IPS-15b (cell line): ENCODE results near the gene COMMD4.
"Not testable (repeated sequence)": the region's sequence is repeated elsewhere in the genome, so short reads cannot be mapped to it uniquely, and the experiment has no call there.

Experiments
- H3K27me3 ChIP-seq: one replicate; pipeline ENCODE4 v1.6.1; 2013; ENCODE audit warnings: low read length; ENCODE audit not compliant: control insufficient read depth, insufficient read depth
- H3K36me3 ChIP-seq: one replicate; pipeline ENCODE4 v1.6.1; 2013; ENCODE audit warnings: low read length; ENCODE audit not compliant: control insufficient read depth, insufficient read depth
- H3K4me1 ChIP-seq: one replicate; pipeline ENCODE4 v1.6.1; 2013; ENCODE audit warnings: mild to moderate bottlenecking, low read length; ENCODE audit not compliant: control insufficient read depth, insufficient read depth
- H3K4me3 ChIP-seq: one replicate; pipeline ENCODE4 v1.5.1; 2013; ENCODE audit warnings: low read depth, low read length
- H3K9ac ChIP-seq: one replicate; pipeline ENCODE4 v1.6.1; 2013; ENCODE audit warnings: low read depth, mild to moderate bottlenecking, low read length
- H3K9me3 ChIP-seq: one replicate; pipeline ENCODE4 v1.6.1; 2013; ENCODE audit warnings: mild to moderate bottlenecking, low read length; ENCODE audit not compliant: control insufficient read depth, insufficient read depth

Gene COMMD4

DNA sequence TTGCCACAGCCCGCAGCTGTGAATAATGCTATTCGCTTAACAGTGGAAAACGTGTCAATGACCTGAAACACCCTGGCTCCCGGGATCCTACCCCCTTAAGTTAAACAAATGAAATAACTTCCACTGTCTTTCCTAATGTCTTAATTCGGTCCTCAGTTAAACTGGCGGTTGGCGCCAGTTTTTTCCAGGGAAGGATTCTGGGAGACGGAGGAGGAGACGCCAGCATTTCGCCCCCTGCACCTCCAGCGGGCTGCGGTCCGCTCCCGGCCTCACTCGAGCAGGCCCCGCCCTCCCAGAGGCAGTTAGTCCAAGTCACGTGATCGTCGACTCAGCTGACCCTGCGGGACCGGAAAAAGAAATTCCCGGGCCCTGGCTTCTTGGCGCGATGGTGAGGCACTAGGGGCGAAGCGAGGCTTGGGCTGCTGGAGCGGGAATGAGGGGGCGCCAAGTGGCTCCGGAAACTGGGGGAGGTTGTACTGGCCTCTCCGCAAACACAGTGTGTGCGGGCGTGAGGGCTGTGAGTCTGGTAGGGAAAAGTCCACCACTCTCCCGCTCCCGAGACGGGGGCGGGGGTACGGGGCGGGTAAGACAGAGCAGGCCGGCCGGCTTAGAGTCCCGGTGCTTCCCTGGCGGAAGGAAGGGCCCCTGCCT is at the start of gene COMMD4:
Gene COMMD4 (plus strand): TSS at position 359 of the 651 bp plus-strand sequence. CDS start 27 bp downstream, at position 386.
- Histone ChIP-seq H3K4me1 (no peaks in the 10 kb centered on the region), H3K27me3 (no peaks in the 10 kb centered on the region), H3K9ac (peak within 1 kb of the TSS; percentile 83), H3K4me3 (peak within 1 kb of the TSS; percentile 79), H3K9me3 (no peaks in the 10 kb centered on the region), H3K36me3 (peaks cover 9% of the 10 kb centered on the region)

DNA sequence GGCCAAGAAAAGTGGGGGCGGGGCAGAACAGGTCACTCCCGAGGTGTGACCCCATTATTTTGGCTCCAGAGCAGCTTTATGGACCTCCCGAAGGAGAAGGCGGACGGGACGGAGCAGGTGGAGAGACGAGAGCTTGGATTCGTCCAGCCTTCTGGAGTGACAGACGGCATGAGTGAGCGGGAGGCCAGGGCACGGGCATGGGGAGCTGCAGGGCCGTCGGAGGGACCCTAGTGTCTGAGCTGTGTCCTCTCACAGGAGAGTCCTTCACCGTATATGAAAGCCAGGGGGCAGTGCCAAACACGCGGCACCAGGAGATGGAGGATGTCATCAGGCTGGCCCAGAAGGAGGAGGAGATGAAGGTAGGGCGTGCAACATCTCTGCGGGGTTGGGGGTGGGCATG is 42.2 kb upstream of the COMMD4 start:
- not testable (repeated sequence) for H3K9me3 ChIP-seq, H3K9ac ChIP-seq

GRCh38 chr15:75298541-75299310 is 37.1 kb upstream of the COMMD4 start:
- not testable (repeated sequence) for H3K36me3 ChIP-seq, H3K9ac ChIP-seq, H3K4me1 ChIP-seq, H3K27me3 ChIP-seq, H3K4me3 ChIP-seq, H3K9me3 ChIP-seq

More for the DNA sequence above, 42.2 kb upstream of the COMMD4 start:
- H3K27me3 ChIP-seq, H3K36me3 ChIP-seq, H3K4me1 ChIP-seq, H3K4me3 ChIP-seq: not testable (repeated sequence)

DNA sequence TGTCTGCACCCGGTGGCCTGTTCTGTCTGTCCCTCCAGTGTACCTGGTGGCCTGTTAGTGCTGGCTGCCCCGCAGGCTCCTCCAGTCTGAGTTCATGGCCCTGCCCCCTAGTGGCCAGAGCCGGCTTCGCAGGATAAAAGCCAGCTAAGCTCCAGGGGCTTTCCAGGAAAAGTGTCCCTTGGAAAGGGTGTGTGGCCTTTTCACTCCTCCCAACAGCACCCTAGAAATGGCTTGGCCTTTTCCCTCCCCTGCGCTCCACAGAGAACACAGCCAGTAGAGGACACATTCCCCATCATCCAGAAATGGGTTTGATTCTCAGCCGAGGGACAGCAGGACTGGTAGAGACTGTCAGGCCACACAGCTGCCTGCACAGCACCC is 36.6 kb upstream of the COMMD4 start:
- not testable (repeated sequence) for H3K9ac ChIP-seq, H3K36me3 ChIP-seq, H3K4me1 ChIP-seq, H3K4me3 ChIP-seq, H3K9me3 ChIP-seq, H3K27me3 ChIP-seq

GRCh38 chr15:75300026-75300425 is 35.8 kb upstream of the COMMD4 start:
- not testable (repeated sequence) for H3K9ac ChIP-seq, H3K4me1 ChIP-seq, H3K36me3 ChIP-seq, H3K9me3 ChIP-seq, H3K4me3 ChIP-seq, H3K27me3 ChIP-seq

DNA sequence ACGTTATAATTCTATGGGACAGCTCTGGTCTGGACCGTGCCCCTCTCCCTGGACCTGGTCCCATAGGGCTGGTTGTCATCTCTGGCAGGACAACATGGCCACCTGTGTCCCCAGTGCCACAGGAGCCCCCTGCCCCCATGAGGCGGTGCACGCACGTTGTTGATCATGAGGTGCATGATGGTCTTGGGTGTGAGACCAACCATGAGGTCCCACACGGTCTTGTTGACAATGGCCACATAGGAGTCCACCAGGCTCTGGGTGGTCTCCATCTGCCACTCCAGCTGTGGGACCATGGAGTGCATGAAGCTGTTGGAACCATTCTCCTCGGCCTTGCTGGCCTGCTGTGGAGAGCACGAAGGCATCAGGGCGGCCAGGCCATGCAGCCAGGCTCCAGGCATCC is 33.5 kb upstream of the COMMD4 start:
- H3K4me1 ChIP-seq: no peaks in the 10 kb centered on the region
- no peaks in the 10 kb centered on the region for H3K36me3 ChIP-seq
- no peak overlapping the region for H3K4me3 ChIP-seq
- H3K27me3 ChIP-seq: no peaks in the 10 kb centered on the region
- no peak overlapping the region for H3K9ac ChIP-seq
- no peaks in the 10 kb centered on the region for H3K9me3 ChIP-seq

DNA sequence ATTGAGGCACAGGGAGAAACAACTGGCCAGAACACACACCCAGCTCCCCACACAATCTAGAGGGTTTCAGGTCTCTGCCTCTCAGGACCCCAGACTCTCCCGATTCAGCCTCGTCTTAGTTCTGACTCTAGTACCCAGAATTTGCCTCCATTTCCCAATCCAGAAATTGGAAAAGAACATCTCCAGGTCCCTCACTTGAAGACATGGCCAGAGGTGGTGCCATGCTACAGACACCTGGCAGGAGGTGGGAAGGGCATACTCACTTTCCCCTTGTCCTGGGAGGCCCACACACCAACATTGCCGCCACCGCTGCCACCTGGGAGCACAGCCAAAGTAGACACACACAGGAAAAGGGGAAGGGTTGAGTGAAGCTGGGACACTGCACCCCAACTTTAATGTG is 33.1 kb upstream of the COMMD4 start:
- not testable (repeated sequence) for H3K4me3 ChIP-seq, H3K36me3 ChIP-seq, H3K9ac ChIP-seq, H3K4me1 ChIP-seq, H3K9me3 ChIP-seq, H3K27me3 ChIP-seq

DNA sequence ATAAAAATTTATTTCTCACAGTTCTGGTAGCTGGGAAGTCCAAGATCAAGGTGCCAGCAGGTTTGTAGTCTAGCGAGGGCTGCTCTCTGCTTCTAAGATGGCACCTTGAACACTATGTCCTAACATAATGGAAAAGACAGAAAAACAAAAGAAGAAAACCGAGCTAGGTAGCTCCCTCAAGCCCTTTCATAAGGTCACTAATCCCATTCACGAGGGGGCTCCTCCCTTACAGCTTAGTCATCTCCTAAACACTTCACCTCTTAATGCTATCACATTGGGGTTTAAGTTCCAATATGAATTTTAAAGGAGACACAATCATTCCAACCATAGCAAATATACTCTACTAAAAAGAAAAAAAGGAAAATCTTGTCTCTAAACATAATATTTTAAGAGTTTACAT is 29.7 kb upstream of the COMMD4 start:
- Histone ChIP-seq H3K27me3 (peaks cover 7% of the 10 kb centered on the region), H3K4me1 (peaks cover 3% of the 10 kb centered on the region)

DNA sequence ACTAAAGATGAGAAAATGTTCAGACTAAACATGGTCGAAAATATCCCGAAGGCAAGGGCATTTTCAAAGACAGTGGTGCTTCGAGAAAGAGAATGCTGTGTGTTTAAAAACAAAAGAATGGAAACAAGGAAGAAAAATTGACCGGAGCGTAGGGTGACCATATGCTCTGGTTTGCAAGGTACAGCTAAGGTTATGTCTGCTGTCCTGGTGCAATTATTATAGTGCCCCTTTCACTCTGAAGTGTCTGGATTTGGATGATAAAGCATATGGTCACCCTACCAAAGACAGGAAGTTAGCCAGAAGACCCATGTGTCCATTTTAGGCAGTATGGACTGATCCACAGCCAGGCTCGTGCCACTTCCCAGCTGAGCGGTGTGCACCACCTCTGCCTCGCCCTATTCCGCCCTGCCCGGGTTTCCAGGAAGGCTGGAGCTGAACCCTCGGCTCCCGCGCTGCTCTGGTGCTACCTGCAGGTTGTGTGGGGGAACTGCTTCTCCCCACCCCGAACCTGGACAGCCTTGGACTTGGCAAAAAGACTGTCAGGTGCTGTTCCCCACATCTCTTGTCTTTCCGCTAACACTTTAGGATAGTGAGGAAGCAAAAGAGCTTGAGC is 28.0 kb upstream of the COMMD4 start:
- no peaks in the 10 kb centered on the region for H3K9me3 ChIP-seq
- no peak overlapping the region for H3K4me3 ChIP-seq
- peaks cover 7% of the 10 kb centered on the region for H3K27me3 ChIP-seq

More for the DNA sequence above, 29.7 kb upstream of the COMMD4 start:
- H3K36me3 ChIP-seq: no peaks in the 10 kb centered on the region
- H3K9ac ChIP-seq: no peak overlapping the region
- H3K9me3 ChIP-seq: no peaks in the 10 kb centered on the region
- H3K4me3 ChIP-seq: no peak overlapping the region

GRCh38 chr15:75309711-75310110 is 26.2 kb upstream of the COMMD4 start:
- H3K9me3 ChIP-seq: no peaks in the 10 kb centered on the region
- H3K9ac ChIP-seq: no peak overlapping the region
- H3K36me3 ChIP-seq: no peaks in the 10 kb centered on the region
- peaks cover 3% of the 10 kb centered on the region for H3K4me1 ChIP-seq
- peaks cover 7% of the 10 kb centered on the region for H3K27me3 ChIP-seq
- H3K4me3 ChIP-seq: no peak overlapping the region

More for the DNA sequence above, 28.0 kb upstream of the COMMD4 start:
- Histone ChIP-seq H3K36me3 (no peaks in the 10 kb centered on the region), H3K4me1 (peaks cover 3% of the 10 kb centered on the region), H3K9ac (no peak overlapping the region)

DNA sequence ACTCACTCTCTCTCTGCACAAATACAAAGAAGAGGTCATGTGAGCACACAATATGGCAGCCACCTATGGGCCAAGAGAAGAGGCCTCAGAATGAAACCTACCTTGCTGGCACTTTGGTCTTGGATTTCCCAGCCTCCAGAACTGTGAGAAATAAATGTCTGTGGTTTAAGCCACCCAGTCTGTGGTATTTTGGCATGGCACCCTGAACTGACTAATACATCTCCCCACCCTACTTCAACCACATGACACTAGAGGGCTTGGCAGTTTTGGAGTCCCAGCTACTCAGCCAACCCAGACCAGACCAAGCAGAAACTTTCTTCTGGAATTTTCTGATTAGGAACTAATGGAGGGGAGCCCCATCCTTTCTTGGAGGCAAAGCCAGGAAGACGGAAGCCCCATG is 23.3 kb upstream of the COMMD4 start:
- not testable (repeated sequence) for H3K9ac ChIP-seq, H3K27me3 ChIP-seq, H3K4me3 ChIP-seq, H3K9me3 ChIP-seq, H3K36me3 ChIP-seq, H3K4me1 ChIP-seq
